Activated naive CD8-positive, alpha-beta T cell treated with anti-CD3 and anti-CD28 coated beads, Interleukin-2, amount 50 U/mL, for 16 hours (primary cell): Measurements from ENCODE around the gene VKORC1L1.
"Not testable (repeated sequence)": the region's sequence is repeated elsewhere in the genome, so short reads cannot be mapped to it uniquely, and the experiment has no call there.

Experiments used
- DNase-seq: peaks from one replicate; pipeline ENCODE4 v3.0.0-alpha.2; 2020; ENCODE audit warnings: low read depth, low spot score

The VKORC1L1 gene

DNA sequence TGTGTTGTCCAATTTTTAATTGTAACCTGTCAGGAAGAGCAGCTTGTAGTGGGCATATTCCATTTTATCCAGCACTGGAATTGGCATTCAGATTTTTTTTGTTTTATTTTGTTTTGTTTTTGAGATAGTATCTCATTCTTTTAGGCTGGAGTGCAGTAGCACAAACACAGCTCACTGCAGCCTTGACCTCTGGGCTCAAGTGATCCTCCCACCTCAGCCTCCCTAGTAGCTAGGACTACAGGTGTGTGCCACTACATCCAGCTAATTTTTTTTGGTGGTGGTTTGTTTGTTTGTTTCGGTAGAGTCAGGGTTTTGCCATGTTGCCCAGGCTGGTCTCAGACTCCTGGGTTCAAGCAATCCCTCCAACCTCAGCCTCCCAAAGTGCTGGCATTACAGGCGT is 64.4 kb downstream of the VKORC1L1 start:
- DNase-seq: no peak

DNA sequence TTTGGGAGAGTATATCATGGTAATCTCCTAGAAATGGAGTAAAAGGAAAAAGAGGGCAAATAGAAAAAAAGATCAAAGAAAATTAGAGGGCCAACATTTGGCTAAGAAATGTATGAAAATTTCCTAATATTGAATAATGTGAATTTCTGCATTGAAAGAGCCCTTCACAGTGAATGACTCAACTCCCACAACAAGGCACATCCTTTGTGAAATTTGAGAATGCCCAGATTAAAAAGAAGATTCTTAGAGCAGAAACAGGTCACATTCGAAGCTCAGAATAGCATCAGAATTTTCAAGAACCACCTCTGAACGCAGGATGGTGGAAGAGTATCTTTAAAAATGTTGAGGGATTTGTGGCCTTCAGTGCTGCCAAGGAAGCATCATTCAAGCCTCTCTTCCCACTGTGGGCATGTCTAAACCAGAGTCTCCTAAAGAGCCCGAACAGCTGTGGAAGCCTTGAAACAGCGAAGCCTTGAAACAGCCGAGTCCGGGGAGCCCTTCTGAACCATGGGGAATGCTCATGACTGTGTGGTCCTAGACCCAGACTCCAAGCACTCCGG is 65.5 kb downstream of the VKORC1L1 start:
- no peak for DNase-seq

DNA sequence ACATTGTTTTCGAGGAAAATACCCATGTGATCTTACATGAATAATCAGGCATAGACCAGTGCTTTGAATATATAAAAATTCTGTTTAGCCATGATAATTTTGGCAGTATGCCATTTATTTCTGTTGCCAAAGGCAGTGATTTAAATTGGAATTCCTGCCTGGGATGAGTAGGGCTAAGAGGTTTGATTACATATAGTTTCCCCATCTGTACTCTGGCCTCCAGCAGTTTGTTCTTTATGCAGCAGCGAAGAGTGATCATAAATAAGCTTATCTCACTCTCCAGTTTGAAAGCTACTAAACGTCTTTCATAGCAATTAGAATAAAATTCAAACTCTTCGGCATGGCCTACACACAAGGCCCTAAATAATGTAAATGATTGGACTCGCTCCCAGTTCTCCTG is 72.9 kb downstream of the VKORC1L1 start:
- DNase-seq: not testable (repeated sequence)

DNA sequence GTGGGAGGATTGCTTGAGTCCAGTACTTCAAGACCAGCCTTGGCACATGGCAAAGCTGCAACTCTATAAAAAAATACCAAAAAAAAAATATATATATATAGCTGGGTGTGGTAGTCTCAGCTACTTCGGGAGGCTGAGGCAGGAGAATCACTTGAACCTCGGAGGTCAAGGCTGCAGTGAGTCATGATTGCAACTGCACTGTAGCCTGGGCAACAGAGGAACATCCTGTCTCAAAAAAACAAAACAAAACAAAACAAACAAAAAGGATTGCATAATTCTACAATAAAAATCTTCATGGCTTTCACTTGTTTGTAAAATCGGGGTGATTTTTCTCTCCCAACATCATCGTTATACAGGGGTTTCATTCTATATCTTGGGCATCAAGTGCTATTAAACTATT is 74.0 kb downstream of the VKORC1L1 start:
- DNase-seq: no peak

DNA sequence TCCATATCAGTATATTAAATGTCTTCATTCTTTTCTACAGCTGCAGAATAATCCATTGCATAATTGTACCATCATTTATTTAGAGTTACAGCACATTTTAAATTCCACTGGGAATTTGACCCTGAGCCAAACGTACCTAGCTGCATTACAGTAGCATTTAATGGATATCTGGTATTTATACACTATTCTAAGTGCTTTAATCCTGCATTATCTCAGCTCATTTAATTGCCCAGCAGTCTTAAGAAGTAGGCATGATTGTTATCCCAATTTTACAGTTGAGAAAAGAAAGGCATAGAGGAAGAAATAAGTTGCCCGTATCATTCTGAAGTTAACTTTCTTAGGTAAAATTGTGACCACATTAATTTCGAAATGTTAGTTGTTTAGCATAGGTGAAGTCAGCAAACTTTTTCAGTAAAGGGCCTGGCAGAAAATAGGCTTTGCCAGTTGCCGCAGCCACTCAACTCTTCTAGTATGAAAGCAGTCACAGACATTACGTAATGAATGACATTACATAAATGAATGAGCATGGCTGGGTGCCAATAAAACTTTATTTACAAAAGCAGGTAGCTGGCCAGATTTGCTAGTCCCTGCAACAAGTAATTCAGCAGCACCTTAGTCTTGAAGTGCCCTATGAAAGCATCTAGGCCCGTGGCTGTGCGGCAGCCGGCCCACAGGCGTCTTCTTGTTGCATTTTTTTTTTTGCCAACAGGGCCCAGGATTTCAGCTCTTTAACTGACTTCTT is 79.1 kb downstream of the VKORC1L1 start:
- DNase-seq: no peak

DNA sequence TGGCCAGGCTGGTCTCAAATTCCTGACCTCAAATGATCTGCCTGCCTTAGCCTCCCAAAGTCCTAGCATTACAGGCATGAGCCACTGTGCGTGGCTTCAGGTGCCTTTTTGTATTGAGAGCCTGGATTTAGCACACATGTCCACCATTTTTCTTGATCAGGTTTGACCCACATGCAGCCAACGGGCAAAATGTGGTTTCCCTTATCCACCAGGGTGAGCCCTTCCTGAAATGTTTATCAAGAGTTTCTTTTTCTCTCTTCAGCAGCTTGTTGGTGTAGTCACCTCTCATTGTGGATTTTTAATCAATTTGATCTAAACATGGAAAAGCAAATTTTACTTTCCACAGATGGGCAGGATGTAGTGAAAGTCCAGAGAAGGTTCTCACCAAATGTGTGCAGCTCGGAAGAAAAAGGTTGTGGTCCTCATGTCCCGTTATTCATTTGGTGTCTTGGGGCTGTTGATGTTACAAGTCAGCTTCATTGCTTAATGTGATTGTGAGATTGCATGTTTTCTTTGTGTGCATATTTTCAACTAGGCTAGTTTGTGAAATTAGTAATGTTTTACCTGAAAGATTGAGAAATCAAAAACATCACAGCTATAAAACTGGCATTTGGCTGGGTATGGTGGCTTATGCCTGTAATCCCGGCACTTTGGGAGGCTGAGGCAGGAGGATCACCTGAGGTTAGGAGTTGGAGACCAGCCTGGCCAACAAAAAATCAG is 80.3 kb downstream of the VKORC1L1 start:
- DNase-seq: no peak

DNA sequence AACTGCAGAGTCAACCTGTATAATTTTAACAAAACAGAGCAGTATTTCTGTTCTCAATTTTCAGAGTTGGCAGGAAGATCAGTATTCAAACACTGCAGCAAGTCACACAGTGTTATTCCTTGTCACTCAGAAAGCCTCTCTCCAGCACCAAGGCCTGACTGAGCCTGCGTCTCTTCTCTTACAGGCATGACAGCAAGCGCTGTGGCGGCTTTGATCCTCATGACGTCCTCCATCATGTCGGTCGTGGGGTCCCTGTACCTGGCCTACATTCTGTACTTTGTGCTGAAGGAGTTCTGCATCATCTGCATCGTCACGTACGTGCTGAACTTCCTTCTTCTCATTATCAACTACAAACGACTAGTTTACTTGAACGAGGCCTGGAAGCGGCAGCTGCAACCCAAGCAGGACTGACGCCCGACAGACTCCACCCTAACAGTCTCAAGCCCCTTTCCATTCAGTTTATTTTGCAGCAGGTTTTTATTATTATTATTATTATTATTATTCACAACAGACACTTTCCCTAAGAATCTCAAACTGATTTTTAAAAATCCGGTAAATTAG is 81.1 kb downstream of the VKORC1L1 start:
- no peak for DNase-seq

DNA sequence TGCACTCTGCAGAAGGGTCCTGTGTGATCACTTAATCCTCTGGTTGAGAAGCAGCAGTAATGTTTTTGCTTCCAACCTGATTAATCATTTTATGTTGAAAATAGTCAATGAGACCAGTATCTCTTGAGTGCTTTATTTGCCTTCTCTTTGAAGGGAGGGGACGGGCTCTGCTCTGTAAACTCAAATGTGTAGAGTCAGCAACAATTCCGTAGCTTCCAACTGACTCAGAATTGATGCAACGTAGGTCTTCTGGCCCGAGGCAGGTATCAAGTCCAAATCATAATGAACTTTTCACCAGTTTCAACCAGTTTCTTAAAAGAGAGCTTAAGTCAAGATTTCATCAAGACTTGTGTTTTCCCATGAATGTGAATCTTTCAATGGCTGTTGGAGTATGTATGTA is 82.8 kb downstream of the VKORC1L1 start:
- DNase-seq: no peak

DNA sequence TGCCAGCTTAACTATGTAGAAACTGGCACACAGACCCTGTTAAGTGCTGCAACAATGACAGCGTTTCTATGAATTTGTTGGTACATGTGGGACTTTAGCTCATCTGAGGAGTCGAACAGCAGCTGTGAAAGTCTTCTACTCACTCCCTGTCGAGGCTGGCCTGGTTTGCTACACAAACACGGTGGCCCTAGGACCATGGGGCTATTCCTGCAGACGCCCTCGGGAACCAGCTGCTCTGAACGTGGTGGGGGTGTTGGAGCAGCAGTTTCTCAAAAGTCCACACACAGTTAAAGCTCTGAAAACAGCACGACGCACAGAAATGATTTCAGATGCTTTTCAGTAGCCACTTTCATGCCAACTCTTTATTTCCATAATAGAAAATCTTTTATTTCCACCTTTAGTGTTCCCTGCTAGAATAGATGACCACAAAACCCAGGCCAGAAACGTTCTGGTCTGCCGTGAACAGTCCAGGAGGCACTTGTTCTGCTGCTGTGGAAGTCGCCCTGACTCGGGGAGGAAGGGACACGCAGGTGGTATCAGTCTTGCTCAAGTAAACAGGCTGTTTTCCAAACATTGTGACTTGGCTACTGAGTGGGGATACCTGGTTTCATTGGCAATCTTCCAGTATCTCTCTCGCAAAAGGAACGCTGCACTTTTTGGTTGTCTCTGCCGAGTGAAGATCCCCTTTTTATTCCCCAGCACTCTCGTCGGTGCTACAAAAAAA is 87.6 kb downstream of the VKORC1L1 start:
- DNase-seq: no peak

DNA sequence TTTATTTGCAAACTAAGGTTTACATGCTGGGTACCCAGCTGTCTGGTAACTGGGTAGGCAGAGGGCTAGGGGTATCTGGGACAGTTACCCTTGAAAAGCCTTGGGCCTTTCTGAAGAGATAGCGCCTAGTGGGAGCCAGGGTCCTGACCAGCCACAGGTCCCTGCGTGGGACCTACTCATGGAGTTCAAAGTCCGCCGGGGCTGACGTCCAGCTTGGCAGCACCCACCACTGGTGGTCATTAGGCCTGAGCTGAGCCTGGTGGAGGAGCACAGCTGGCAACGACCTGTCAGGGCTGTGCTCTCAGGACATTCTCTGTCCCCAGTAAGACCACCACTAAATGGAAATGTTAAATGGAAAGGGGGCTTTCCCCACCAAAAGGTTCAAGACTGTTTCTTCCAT is 89.2 kb downstream of the VKORC1L1 start:
- DNase-seq: no peak

DNA sequence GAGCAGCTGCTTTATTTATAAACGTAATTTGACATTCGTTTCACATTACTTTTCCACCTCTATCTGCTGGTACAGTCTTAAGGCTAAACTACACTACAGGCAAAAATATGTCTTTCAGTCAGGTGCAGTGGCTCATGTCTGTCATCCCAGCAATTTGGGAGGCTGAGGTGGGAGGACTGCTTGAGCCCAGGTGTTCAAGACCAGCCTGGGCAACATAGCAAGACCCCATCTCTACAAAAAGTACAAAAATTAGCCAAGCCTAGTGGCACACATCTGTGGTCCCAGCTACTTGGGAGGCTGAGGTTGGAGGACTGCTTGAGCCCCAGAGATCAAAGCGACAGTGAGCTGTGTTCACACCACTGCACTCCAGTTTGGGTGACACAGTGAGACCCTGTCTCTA is 91.8 kb downstream of the VKORC1L1 start:
- not testable (repeated sequence) for DNase-seq

DNA sequence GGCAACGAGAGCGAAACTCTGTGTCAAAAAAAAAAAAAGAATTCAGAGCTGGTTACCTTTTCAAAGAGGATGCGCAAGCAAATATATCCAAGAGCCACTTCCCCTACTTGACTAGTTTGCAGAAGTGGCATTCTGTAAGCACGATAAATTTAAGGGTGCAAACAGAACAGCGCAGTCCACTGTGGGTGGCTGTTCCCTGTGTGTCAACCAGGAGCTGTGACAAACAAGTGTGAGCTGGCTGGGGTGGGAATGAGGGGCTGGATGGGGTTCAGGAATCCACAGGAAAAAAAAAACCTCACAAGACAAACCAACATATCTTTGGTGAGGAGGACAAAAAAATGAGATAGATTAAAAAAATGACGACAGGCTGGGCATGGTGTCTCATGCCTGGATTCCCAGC is 93.3 kb downstream of the VKORC1L1 start:
- DNase-seq: no peak

DNA sequence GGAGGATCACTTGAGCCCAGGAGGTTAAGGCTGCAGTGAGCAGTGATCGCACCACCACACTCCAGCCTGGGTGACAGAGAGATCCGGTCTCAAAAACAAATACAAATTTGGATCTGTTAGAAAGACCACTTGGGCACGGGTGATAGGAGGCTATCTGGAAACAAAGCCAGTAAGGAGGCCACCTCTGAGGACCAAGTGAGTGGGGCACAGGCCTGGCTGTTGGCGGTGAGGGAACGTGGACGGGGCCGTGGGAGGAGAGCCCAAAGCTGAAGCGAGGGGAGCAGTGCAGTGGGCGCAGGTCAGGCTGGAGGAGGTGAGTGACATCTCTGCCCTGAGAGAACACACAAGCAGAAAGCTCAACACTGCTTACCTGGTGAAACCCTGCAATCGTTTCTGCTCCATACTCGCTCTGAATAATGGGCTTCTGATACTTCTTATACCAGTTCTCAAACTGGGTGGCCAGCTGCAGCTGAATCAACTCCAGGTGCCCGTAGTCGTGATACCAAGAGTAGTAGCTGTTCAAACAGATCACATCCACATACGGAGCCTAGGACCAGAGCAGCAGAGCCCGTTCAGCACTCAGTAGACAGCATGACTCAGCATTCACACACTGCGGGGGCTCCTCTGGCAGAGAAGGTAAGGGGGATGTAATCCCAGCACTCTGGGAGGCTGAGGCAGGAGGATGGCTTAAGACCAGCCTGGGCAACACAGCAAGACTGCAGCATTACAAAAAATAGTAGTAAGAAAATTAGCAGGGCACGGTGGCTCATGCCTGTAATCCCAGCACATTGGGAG is 94.7 kb downstream of the VKORC1L1 start:
- no peak for DNase-seq

DNA sequence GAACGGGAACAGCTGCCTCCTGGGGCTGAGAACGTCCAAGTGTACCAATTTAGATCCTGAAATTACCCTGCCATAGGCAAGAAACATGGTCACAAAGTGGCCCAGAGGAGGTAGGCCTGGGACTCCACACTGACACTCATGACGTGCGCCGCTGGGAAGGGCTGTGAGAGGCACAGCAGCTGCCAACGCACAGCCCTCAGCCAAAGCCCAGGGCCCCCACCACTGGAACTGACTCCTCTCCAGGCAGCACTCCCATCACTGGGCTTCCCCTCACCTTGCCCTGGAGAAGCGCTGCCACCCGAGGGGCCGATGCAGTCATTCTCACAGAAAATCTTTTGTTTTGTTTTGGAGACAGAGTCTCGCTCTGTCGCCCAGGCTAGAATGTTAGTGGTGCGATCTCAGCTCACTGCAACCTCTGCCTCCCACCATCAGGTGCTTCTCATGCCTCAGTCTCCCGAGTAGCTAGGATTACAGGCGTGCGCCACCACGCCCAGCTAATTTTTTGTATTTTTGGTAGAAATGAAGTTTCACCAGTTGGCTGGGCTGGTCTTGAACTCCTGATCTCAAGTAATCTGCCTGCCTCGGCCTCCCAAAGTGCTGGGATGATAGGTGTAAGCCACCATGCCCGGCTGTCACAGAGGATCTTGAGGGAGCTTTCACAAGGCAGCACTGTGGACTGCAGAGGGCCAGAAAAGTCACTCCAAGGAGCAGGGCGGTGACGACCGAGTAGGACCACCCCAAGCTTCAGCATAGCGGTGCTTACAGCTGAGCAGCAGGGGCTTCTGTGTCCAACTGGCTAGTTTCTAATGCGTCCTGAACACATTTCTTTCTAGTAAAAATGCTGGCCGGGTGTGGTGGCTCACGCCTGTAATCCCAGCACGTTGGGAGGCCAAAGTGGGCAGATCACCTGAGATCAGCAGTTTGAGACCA is 95.6 kb downstream of the VKORC1L1 start:
- DNase-seq: no peak

DNA sequence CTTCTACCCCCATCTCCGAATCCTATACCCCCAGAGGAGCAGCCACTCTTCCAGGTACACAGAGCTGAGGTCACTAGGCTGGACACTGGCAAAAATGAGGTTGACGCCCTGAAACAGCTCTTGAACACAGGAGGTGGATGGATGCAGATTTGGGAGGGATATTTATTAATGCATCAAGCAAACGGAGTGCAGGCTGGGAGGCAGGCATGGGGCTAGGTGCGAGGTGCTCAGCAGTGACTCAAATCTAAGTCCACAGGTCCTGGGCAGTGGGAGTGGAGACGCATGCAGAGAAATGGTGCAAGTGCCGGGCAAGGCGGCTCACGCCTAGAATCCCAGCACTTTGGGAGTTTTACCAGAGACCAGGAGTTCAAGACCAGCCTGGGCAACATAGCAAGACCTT is 98.1 kb downstream of the VKORC1L1 start:
- no peak for DNase-seq

DNA sequence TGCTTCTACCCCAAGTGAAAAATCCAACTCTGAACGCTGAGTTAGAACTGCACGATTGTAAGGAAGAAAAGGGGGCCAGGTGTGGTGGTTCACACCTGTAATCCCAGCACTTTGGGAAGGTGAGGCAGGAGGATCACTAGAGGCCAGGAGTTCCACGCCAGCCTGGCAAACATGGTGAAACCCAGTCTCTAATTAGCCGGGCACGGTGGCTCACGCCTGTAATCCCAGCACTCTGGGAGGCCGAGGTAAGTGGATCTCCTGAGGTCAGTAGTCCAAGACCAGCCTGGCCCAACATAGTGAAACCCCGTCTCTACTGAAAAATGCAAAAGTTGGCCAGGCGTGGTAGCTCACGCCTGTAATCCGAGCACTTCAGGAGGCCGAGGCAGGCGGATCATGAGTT is 100.1 kb downstream of the VKORC1L1 start:
- DNase-seq: no peak

DNA sequence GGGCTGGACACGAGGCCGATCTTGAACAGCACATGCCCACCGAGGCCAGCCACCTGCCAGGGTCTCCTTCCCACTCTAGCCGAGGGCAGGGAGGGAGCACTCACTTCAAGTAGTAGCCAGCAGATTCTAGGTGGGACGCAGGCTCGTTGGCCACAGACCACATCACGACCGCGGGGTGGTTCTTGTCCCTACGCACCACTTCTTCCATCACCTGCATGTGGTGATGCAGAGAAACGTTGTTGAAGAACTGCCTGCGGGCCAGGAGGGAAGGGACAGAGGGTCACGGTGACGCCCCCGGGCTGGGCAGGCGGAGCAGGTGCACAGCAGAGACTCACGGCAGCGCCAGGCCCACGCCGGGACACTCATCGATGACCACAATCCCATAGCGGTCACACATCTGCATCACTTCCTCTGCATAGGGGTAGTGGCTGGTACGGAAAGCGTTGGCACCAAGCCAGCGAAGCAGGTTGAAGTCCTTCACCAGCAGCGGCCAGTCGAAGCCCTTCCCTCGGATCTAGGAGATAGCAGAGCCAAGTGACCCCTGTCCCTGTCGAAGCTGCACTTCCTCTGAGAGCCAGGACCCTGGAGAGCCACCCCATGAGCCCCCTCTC is 101.4 kb downstream of the VKORC1L1 start:
- DNase-seq: no peak

DNA sequence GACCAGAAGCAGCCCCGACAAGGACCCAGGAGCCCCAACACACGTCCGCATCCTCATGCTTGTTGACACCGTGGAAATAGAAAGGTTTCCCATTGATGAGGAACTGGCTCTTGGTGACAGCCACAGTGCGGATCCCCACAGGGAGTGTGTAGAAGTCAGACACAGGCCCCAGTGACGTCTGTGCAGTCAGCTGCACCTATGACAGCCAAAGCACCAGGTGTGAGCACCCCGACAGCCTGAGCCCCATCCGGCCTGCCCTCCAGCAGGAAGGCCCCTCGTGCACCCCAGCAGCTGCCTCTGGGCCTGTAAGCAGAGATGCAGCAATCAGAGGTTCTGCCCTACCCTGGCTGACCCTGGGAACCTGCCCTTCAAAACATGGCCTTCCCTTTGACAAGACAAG is 102.0 kb downstream of the VKORC1L1 start:
- DNase-seq: no peak

DNA sequence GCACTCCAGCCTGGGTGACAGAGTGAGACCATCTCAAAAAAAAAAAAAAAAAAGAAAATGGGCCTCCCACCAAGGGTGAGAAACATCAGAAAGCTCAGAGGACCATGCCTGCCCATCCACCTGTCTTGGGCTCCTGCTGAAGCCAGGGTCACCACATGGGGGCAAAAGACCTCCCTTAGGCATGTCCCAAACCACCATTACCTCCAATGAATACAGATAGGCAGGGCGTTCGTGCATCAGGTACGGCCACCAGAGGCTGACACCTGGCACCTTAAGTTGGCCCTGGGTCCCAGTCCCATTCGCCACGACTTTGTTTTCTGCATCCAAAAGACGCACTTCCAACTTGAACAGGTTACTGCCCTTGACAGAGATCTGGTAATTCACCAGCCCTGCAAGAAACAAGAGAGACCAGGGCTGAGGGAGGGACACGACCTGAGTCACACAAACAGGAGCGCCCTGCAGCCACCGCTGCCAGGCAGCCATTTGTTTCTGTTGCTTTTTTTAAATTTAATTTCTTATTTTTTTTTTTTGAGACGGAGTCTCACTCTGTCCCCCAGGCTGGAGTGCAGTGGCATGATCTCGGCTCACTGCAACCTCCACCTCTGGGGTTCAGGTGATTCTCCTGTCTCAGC is 103.1 kb downstream of the VKORC1L1 start:
- no peak for DNase-seq
